Measurements from ENCODE around the gene NFILZ. TPM values are rescaled to one million over a fixed set of nuclear protein-coding genes. Genes with fewer than 3 reads are reported as not detected.

The NFILZ gene
- total and polyA plus RNA-seq, 2 of the 8 experiments (the other 6 are each of a cell fraction or from before 2014, with no cell fraction given), result not detected

GRCh38 chr19:8675066-8675465 is 44.6 kb downstream of the NFILZ start (continued):
- TF ChIP-seq, protein P1, sequence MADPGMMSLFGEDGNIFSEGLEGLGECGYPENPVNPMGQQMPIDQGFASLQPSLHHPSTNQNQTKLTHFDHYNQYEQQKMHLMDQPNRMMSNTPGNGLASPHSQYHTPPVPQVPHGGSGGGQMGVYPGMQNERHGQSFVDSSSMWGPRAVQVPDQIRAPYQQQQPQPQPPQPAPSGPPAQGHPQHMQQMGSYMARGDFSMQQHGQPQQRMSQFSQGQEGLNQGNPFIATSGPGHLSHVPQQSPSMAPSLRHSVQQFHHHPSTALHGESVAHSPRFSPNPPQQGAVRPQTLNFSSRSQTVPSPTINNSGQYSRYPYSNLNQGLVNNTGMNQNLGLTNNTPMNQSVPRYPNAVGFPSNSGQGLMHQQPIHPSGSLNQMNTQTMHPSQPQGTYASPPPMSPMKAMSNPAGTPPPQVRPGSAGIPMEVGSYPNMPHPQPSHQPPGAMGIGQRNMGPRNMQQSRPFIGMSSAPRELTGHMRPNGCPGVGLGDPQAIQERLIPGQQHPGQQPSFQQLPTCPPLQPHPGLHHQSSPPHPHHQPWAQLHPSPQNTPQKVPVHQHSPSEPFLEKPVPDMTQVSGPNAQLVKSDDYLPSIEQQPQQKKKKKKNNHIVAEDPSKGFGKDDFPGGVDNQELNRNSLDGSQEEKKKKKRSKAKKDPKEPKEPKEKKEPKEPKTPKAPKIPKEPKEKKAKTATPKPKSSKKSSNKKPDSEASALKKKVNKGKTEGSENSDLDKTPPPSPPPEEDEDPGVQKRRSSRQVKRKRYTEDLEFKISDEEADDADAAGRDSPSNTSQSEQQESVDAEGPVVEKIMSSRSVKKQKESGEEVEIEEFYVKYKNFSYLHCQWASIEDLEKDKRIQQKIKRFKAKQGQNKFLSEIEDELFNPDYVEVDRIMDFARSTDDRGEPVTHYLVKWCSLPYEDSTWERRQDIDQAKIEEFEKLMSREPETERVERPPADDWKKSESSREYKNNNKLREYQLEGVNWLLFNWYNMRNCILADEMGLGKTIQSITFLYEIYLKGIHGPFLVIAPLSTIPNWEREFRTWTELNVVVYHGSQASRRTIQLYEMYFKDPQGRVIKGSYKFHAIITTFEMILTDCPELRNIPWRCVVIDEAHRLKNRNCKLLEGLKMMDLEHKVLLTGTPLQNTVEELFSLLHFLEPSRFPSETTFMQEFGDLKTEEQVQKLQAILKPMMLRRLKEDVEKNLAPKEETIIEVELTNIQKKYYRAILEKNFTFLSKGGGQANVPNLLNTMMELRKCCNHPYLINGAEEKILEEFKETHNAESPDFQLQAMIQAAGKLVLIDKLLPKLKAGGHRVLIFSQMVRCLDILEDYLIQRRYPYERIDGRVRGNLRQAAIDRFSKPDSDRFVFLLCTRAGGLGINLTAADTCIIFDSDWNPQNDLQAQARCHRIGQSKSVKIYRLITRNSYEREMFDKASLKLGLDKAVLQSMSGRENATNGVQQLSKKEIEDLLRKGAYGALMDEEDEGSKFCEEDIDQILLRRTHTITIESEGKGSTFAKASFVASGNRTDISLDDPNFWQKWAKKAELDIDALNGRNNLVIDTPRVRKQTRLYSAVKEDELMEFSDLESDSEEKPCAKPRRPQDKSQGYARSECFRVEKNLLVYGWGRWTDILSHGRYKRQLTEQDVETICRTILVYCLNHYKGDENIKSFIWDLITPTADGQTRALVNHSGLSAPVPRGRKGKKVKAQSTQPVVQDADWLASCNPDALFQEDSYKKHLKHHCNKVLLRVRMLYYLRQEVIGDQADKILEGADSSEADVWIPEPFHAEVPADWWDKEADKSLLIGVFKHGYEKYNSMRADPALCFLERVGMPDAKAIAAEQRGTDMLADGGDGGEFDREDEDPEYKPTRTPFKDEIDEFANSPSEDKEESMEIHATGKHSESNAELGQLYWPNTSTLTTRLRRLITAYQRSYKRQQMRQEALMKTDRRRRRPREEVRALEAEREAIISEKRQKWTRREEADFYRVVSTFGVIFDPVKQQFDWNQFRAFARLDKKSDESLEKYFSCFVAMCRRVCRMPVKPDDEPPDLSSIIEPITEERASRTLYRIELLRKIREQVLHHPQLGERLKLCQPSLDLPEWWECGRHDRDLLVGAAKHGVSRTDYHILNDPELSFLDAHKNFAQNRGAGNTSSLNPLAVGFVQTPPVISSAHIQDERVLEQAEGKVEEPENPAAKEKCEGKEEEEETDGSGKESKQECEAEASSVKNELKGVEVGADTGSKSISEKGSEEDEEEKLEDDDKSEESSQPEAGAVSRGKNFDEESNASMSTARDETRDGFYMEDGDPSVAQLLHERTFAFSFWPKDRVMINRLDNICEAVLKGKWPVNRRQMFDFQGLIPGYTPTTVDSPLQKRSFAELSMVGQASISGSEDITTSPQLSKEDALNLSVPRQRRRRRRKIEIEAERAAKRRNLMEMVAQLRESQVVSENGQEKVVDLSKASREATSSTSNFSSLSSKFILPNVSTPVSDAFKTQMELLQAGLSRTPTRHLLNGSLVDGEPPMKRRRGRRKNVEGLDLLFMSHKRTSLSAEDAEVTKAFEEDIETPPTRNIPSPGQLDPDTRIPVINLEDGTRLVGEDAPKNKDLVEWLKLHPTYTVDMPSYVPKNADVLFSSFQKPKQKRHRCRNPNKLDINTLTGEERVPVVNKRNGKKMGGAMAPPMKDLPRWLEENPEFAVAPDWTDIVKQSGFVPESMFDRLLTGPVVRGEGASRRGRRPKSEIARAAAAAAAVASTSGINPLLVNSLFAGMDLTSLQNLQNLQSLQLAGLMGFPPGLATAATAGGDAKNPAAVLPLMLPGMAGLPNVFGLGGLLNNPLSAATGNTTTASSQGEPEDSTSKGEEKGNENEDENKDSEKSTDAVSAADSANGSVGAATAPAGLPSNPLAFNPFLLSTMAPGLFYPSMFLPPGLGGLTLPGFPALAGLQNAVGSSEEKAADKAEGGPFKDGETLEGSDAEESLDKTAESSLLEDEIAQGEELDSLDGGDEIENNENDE (IDR thresholded peaks at IDR 0.05; ENCODE audit: insufficient replicate concordance, low read length), result no peak

Data from H1 (cell line).